Fibroblast of pulmonary artery (primary cell): ENCODE results near the gene KRT72.

Experiments
- DNase-seq: peaks from one replicate; pipeline ENCODE4 v3.0.0-alpha.2; 2010; ENCODE audit warnings: low read depth
- H3K4me3 ChIP-seq: replicated peaks from 2 replicates; pipeline ENCODE4 v1.5.1; 2011; ENCODE audit warnings: low read depth, mild to moderate bottlenecking, control low read depth, low read length, moderate library complexity
- TF ChIP-seq, protein P1 (sequence below): IDR thresholded peaks from 2 replicates; pipeline ENCODE4 v1.5.1; 2011; ENCODE audit warnings: mild to moderate bottlenecking, control low read depth, low read length, inconsistent platforms; ENCODE audit errors: missing control alignments

KRT72 gene

GRCh38 chr12:52630599-52631200 lies 29.4 kb upstream of the KRT72 start:
- no peak overlapping the region for H3K4me3 ChIP-seq
- TF ChIP-seq, protein P1, sequence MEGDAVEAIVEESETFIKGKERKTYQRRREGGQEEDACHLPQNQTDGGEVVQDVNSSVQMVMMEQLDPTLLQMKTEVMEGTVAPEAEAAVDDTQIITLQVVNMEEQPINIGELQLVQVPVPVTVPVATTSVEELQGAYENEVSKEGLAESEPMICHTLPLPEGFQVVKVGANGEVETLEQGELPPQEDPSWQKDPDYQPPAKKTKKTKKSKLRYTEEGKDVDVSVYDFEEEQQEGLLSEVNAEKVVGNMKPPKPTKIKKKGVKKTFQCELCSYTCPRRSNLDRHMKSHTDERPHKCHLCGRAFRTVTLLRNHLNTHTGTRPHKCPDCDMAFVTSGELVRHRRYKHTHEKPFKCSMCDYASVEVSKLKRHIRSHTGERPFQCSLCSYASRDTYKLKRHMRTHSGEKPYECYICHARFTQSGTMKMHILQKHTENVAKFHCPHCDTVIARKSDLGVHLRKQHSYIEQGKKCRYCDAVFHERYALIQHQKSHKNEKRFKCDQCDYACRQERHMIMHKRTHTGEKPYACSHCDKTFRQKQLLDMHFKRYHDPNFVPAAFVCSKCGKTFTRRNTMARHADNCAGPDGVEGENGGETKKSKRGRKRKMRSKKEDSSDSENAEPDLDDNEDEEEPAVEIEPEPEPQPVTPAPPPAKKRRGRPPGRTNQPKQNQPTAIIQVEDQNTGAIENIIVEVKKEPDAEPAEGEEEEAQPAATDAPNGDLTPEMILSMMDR = no peak
- no peak for DNase-seq

- TF ChIP-seq, protein P1 = no peak
- no peak overlapping the region for H3K4me3 ChIP-seq
- DNase-seq = no peak
Measured at GRCh38 chr12:52630008-52630500, 28.8 kb upstream of the KRT72 start.

- TF ChIP-seq, protein P1 = no peak
- no peak overlapping the region for H3K4me3 ChIP-seq
- DNase-seq = no peak
Measured at GRCh38 chr12:52629281-52630007, 28.2 kb upstream of the KRT72 start.

DNA sequence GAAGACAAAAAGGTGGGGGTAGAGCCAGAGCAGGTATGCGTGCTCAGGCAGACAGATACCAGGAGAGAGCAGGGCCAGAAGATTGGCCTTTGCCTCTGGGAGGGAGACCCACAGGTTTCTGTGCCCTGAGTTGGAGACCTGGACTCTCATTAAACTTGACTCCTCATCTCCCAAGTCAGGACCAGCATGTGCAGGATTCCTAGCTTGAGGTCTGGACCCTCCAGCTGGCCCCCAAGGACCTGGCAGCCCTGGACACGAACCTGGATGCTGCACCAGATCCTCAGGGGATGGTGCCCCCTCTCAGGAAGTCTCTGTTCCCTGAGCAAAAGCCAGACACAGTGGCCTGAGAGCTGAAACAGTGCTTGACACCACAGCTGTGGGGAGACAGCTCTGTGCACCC lies 27.6 kb upstream of the KRT72 start:
- no peak for DNase-seq
- TF ChIP-seq, protein P1 = no peak
- H3K4me3 ChIP-seq = no peak overlapping the region

DNA sequence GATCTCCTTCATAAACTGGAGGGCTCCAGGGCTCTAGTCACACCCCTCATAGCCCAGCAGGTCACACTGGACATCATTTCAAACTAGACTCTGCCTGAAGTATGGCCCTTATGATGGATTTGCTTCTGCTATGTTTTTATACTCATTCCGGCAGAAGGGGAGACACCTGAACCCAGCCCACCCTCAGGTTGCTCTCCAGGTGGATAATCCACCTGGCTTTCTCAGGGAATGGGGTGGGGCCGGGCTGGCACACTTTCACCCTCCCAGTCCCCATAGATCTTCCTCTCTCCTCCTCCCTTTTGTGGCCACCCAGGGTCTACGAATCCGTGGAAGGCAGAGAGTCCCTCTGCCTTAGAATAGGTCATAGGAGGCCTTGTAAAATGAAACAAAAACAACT lies 26.8 kb upstream of the KRT72 start:
- DNase-seq = no peak
- H3K4me3 ChIP-seq = no peak overlapping the region

DNA sequence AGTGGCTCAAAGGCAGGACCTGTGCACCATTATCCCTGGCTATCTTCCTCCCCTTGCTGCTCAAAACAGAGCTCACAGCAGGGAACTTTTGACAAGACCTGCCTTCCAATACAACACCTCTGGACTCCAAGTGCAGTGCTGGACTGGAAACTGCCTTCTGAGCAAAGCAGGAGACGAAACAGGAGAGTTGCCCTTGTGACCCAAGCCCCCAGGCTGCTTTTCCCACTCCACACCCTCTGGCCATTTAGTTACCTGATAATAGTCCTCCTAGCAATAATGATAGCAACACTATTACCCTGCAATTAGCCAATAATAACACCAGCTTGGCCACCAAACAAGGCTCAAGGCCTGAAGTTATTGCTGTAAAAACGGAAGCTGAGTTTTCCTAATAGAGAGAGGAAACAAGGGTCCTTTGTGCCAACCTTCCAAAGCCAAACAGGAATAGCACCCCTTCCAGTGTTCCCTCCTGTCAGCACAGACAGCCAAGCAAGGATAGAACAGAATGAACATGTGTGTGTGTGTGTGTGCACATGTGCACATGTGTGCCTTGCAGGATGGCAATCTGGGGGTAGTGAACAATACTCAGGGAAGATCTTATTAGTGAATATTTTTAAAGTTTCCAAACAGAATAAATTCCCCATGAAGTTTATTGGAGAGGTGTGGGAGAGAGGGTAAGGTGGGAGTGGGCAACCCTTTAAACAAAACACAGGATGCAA lies 26.3 kb upstream of the KRT72 start:
- H3K4me3 ChIP-seq = no peak overlapping the region
- no peak for DNase-seq
- TF ChIP-seq, protein P1 = no peak

More for the DNA sequence above, 26.8 kb upstream of the KRT72 start:
- TF ChIP-seq, protein P1 = no peak
